Fibroblast of villous mesenchyme (primary cell): Measurements from ENCODE around the gene BMF. TPM values are rescaled to one million over a fixed set of nuclear protein-coding genes. Genes with fewer than 3 reads are reported as not detected.
A peak's percentile ranks its signal among the peaks of the same experiment; 100 is the strongest.

Experiments used
- DNase-seq: peaks from one replicate; pipeline ENCODE4 v3.0.0-alpha.2; 2010; ENCODE audit warnings: low read depth
- H3K4me3 ChIP-seq: 2 replicates; pipeline ENCODE4 v1.5.1; 2011; ENCODE audit warnings: low read depth, mild to moderate bottlenecking, low read length
- total RNA-seq: library from RNA; depleted of rRNA; stranded (reverse); fragments of >200 nt; gene quantifications from 2 replicates; pipeline ENCODE4 v1.2.3, GENCODE V29; 2012
- TF ChIP-seq, protein P1 (sequence below): IDR thresholded peaks from 2 replicates; pipeline ENCODE4 v1.5.1; 2012; ENCODE audit warnings: low read depth, mild to moderate bottlenecking, low read length; ENCODE audit not compliant: insufficient read depth

The BMF gene
- total RNA-seq, 1 donor = 0.86 TPM

- TF ChIP-seq, protein P1, sequence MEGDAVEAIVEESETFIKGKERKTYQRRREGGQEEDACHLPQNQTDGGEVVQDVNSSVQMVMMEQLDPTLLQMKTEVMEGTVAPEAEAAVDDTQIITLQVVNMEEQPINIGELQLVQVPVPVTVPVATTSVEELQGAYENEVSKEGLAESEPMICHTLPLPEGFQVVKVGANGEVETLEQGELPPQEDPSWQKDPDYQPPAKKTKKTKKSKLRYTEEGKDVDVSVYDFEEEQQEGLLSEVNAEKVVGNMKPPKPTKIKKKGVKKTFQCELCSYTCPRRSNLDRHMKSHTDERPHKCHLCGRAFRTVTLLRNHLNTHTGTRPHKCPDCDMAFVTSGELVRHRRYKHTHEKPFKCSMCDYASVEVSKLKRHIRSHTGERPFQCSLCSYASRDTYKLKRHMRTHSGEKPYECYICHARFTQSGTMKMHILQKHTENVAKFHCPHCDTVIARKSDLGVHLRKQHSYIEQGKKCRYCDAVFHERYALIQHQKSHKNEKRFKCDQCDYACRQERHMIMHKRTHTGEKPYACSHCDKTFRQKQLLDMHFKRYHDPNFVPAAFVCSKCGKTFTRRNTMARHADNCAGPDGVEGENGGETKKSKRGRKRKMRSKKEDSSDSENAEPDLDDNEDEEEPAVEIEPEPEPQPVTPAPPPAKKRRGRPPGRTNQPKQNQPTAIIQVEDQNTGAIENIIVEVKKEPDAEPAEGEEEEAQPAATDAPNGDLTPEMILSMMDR = no peak
- DNase-seq = no peak
- no peak overlapping the region for H3K4me3 ChIP-seq
Measured at GRCh38 chr15:40040293-40040635, 68.4 kb downstream of the BMF start.

DNA sequence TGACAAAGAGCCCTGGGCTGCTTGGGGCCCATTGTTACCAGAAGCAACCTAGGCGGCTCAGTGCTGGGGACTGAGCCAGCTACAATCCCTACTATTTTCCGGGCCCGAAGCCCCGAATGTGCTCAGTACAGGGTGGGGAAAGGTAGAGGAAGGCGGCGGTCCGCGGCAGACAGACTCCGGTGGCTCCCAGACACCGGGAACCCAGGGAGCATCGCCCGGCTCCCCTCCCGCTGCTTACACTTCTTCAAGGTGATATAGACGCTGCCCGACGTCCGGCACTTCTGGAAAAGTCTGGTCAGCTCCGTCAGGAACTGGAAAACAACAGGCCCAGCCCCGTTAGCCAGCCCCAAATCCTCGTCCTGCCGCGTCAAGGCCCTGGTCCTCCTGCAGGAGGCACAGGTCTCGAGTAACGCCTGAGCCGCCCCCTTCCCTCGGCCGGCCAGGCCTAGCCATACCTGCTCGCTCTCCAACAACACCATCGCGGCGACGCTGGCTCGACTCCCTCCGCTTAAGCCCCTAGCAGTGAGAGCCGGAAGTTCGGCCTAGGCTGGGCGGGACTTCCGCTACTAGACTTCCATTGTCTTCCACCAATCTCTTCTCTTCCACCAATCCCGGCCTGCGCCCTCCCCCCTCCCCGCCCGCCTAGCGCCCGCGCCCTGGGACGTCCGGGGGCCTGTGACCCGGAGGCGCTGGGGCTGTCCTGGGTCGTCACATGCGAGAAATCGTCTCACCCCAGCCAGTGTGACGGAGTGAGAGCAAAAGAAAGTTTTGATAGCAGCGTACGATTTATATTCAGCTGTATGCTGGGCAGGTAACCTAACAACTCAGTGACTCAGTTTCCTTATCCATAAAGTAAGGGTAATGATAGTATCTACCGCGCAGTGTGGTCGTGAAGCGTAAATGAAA, 69.8 kb downstream of the BMF start, which contains the start of gene SRP14:
TSS of gene SRP14 (minus strand) at position 544 of the 906 bp plus-strand sequence. CDS start at position 479, 65 bp downstream.
- peak within 1 kb of the TSS; percentile 97 for H3K4me3 ChIP-seq
- peak; percentile 93 for DNase-seq
- TF ChIP-seq, protein P1 = no peak

GRCh38 chr15:40038275-40038637, 70.4 kb downstream of the BMF start:
- DNase-seq = peak; percentile 60
- TF ChIP-seq, protein P1 = no peak
- peak overlapping the region; percentile 97 for H3K4me3 ChIP-seq

Other genes starting within 250 kb of the BMF start
- 111 and 120 TPM in 2 replicates for gene GPR176, start 188.6 kb downstream of the BMF start, total RNA-seq
- 70.2 and 104 TPM in 2 replicates for gene EIF2AK4, start 174.8 kb downstream of the BMF start, total RNA-seq
- gene SRP14, start 69.7 kb downstream of the BMF start, total RNA-seq = 93.3 and 96.6 TPM in 2 replicates
- gene BUB1B, start 52.2 kb upstream of the BMF start, total RNA-seq = 13.9 and 19.9 TPM in 2 replicates
- under 0.01 TPM in 2 replicates for gene PAK6, start 130.2 kb upstream of the BMF start, total RNA-seq
- gene ANKRD63, start 174.2 kb upstream of the BMF start, total RNA-seq = not detected in 2 replicates
- gene PLCB2, start 199.1 kb upstream of the BMF start, total RNA-seq = 0.43 and 0.64 TPM in 2 replicates
- gene INAFM2, start 214.8 kb upstream of the BMF start, total RNA-seq = 11.9 and 16.8 TPM in 2 replicates
- 35.4 and 40.3 TPM in 2 replicates for gene CCDC9B, start 232.1 kb upstream of the BMF start, total RNA-seq
- not detected in 2 replicates for gene PHGR1, start 242.2 kb upstream of the BMF start, total RNA-seq
- under 0.01 TPM in 2 replicates for gene DISP2, start 249.3 kb upstream of the BMF start, total RNA-seq